AG10803 (cell line): Measurements from ENCODE around the gene CCPG1.

Experiments
- DNase-seq: peaks from one replicate; pipeline ENCODE4 v3.0.0; 2010; ENCODE audit warnings: low read depth
- H3K4me3 ChIP-seq: 2 replicates; pipeline ENCODE4 v1.5.1; 2011; ENCODE audit warnings: mild to moderate bottlenecking, low read length, control low read depth
- CTCF ChIP-seq: conservative IDR thresholded peaks from 2 replicates; pipeline ENCODE4 v1.5.1; 2011; ENCODE audit warnings: mild to moderate bottlenecking, low read length, control low read depth, inconsistent platforms

The CCPG1 gene

DNA sequence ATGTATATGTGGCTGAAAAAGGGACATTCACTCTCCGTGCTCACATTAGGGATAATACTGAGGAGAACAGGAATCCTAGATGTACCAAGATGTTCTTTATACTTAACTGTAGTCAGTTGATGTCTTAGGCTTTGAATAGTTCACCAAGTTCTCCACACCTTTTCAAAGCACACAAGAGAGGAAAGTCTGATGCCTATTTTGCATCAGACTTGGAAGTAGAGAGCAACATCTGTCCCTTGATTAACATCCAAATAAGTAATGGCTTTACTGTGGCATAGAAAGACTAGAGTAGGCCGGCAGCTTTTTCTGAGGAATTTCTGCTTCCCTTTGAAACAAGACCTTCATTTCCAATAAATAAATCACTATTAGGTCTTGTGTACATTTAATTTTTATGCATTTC lies 55.1 kb downstream of the CCPG1 start:
- no peak for DNase-seq
- H3K4me3 ChIP-seq, result no peak overlapping the region
- no peak for TF ChIP-seq CTCF

DNA sequence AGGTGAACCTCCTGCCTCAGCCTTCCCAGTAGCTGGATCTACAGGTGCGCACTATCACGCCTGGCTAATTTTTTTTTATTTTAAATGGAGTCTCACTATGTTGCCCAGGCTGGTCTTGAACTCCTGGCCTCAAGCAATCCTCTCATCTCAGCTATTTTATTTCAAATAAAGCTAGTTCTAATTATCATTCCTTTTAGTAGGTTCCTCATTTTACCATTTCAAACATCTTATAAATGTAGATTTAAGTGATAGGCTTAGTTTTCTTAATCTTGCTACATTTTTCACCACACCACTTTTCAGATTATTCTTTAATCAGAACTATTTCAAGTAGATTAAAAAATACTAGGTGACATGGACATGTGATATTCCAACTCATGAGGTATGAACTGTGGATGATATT lies 58.9 kb downstream of the CCPG1 start:
- no peak for TF ChIP-seq CTCF
- no peak for DNase-seq
- no peak overlapping the region for H3K4me3 ChIP-seq

DNA sequence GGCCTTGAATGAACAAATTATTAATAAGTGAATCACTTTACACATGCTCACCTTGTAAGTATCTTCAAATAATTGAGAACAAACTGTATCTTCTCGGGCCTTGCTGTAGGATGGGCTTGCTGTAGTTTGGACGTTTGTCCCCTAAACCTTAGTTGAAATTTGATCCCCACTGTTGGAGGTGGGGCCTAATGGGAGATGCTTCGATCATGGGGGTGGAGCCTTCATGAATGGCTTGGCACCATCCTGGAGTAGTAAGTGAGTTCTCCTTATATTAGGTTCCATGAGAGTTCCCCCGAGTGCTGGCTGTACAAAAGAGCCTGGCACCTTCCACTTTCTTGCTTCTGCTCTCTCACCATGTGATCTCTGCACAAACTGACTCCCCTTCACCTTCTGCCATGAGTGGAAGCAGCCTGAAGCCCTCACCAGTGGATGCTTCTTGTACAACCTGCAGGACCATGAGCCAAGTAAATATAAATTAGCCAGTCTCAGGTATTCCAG lies 59.8 kb downstream of the CCPG1 start:
- DNase-seq, result no peak
- no peak overlapping the region for H3K4me3 ChIP-seq
- no peak for TF ChIP-seq CTCF

DNA sequence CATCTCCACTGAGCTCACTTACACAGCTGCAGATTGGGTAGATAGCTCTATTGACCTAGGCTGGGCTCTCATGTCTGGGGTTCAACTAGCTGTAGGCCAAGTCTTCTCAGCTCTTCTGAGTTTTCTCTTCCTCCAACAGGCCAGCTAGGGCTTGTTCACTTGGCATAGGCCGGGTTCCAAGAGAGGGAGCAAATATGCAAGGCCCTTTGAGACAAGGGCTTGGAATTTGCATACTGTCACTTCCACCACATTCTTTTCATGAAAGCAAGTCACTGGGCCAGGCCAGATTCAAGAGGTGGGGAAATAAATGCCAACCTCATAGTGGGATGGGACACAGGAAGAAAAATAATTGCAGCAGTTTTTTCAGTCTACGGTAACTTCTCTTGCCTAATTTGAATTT lies 64.0 kb downstream of the CCPG1 start:
- no peak for TF ChIP-seq CTCF
- peak; percentile 76 for DNase-seq
- no peak overlapping the region for H3K4me3 ChIP-seq

- TF ChIP-seq CTCF, result no peak
- H3K4me3 ChIP-seq, result no peak overlapping the region
- peak; percentile 58 for DNase-seq
Measured at GRCh38 chr15:55343168-55343567, 65.0 kb downstream of the CCPG1 start.

DNA sequence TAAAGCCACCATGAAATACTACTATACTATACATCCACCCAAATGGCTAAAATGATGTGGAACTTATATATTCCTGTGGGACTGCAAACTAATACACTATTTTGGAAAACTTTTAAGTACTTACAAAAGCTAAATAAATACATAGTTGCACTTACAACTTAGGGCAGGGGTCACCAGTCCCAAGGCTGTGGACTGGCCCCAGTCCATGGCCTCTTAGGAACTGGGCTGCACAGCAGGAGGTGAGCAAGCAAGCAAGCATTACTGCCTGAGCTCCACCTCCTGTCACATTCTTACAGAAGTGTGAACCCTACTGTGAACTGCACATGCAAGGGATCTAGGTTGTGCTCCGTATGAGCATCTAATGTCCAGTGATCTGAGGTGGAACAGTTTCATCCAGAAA lies 71.0 kb downstream of the CCPG1 start:
- no peak for DNase-seq
- TF ChIP-seq CTCF, result no peak
- no peak overlapping the region for H3K4me3 ChIP-seq

- no peak overlapping the region for H3K4me3 ChIP-seq
- TF ChIP-seq CTCF, result no peak
- DNase-seq, result no peak
Measured at GRCh38 chr15:55334997-55335396, 73.2 kb downstream of the CCPG1 start.
